Measurements from ENCODE around the gene RAB5B. TPM values are rescaled to one million over a fixed set of nuclear protein-coding genes. Genes with fewer than 3 reads are reported as not detected.
"Not testable (repeated sequence)": the region's sequence is repeated elsewhere in the genome, so short reads cannot be mapped to it uniquely, and the experiment has no call there.

RAB5B gene
- total and polyA plus RNA-seq, 2 donors from 2014 or later, result 72.5 to 112 TPM

DNA sequence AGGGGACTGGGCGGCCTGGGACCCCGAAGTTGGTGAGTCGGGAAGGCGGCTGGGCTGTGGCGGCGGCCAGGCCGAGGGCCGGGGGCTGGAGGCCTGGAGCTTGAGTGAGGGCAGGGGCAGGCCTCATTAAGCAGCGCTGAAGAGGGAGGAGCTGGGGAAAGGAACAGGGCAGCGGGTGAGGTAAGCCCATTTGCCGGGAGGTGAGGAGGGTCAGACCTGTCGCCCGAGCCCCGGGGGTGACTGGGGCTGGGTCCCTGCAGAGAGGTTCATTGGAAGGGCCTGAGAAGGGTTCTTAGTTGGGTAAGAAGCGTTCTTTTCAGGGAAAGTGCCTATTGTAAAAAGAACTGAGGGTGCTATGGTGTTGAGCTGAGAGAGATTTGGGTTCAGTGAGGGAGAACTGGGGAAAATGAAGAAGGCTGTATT is 441 bp downstream of the RAB5B start:
- intact Hi-C loops (cut with DNase I), result no loop called here
- Histone ChIP-seq H3K27ac (ENCODE audit: low read depth in 2 of 2, low read length in 2 of 2) (peak overlapping the region; percentile 88 to 92), H3K4me1 (ENCODE audit: control insufficient read depth in 2 of 3, insufficient read depth in 2 of 3, low read depth in 1 of 3, low read length in 3 of 3) (peaks cover 3 to 10% (median 6%) of the 10 kb centered on the region in 3 donors), H3K27me3 (ENCODE audit: control insufficient read depth, insufficient read depth, low read length) (no peaks in the 10 kb centered on the region), H3K36me3 (ENCODE audit: control insufficient read depth in 2 of 3, insufficient read depth in 3 of 3, low read length in 3 of 3) (peaks cover 0 to 3% (median 2%) of the 10 kb centered on the region in 3 donors), H3K9ac (ENCODE audit: low read length in 3 of 3) (peak overlapping the region; percentile 75 to 94 (median 80)), H3K9me3 (ENCODE audit: control insufficient read depth in 2 of 3, insufficient read depth in 1 of 3, low read length in 3 of 3) (no peaks in the 10 kb centered on the region), H3K4me3 (ENCODE audit: low read length in 3 of 3) (peak overlapping the region; percentile 74 to 94 (median 85))
- no peak for TF ChIP-seq CTCF (IDR thresholded peaks at IDR 0.05; ENCODE audit: borderline replicate concordance, extremely low read depth, insufficient read depth)
- DNase-seq (peak in 3 of 5 donors; percentile 75 to 88 (median 77)), FAIRE-seq (no peak)

DNA sequence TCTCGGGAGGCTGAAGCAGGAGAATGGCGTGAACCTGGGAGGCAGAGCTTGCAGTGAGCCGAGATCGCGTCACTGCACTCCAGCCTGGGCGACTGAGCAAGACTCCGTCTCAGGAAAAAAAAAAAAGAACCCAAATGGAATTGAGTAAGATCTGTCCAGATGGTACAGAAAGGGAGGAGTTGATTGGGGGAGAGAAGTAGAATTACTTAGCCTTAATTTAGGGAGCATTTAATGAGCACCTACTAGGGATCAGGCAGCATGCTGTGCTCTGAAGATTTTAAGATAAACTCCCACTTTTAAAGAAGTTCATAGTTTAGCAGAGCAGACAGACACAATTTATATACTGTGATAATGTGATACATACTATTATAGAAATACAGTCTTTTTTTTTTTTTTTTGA is 4.5 kb downstream of the RAB5B start:
- peaks cover 0 to 7% (median 3%) of the 10 kb centered on the region in 3 donors for H3K4me1 ChIP-seq (ENCODE audit: control insufficient read depth in 2 of 3, insufficient read depth in 2 of 3, low read depth in 1 of 3, low read length in 3 of 3)
- TF ChIP-seq CTCF (IDR thresholded peaks at IDR 0.05; ENCODE audit: borderline replicate concordance, extremely low read depth, insufficient read depth), result no peak
- DNase-seq (no peak), FAIRE-seq (no peak)
- H3K27me3 ChIP-seq (ENCODE audit: control insufficient read depth, insufficient read depth, low read length), result no peaks in the 10 kb centered on the region
- H3K36me3 ChIP-seq (ENCODE audit: control insufficient read depth in 2 of 3, insufficient read depth in 3 of 3, low read length in 3 of 3), result peaks cover 0 to 11% (median 2%) of the 10 kb centered on the region in 3 donors
- H3K27ac ChIP-seq (ENCODE audit: low read depth in 2 of 2, low read length in 2 of 2), result no peak overlapping the region
- H3K9ac ChIP-seq (ENCODE audit: low read length in 3 of 3), result no peak overlapping the region
- H3K4me3 ChIP-seq (ENCODE audit: low read length in 3 of 3), result no peak overlapping the region
- no peaks in the 10 kb centered on the region for H3K9me3 ChIP-seq (ENCODE audit: control insufficient read depth in 2 of 3, insufficient read depth in 1 of 3, low read length in 3 of 3)
- intact Hi-C loops (cut with DNase I), result no loop called here

- Histone ChIP-seq H3K9ac (ENCODE audit: low read length in 3 of 3) (no peak overlapping the region), H3K27ac (ENCODE audit: low read depth in 2 of 2, low read length in 2 of 2) (no peak overlapping the region), H3K27me3 (ENCODE audit: control insufficient read depth, insufficient read depth, low read length) (no peaks in the 10 kb centered on the region), H3K36me3 (ENCODE audit: control insufficient read depth in 2 of 3, insufficient read depth in 3 of 3, low read length in 3 of 3) (peaks cover 0 to 11% (median 2%) of the 10 kb centered on the region in 3 donors), H3K4me1 (ENCODE audit: control insufficient read depth in 2 of 3, insufficient read depth in 2 of 3, low read depth in 1 of 3, low read length in 3 of 3) (peaks cover 0 to 7% (median 3%) of the 10 kb centered on the region in 3 donors), H3K9me3 (ENCODE audit: control insufficient read depth in 2 of 3, insufficient read depth in 1 of 3, low read length in 3 of 3) (no peaks in the 10 kb centered on the region), H3K4me3 (ENCODE audit: low read length in 3 of 3) (no peak overlapping the region)
- intact Hi-C loops (cut with DNase I), result no loop called here
- DNase-seq, result no peak
- FAIRE-seq, result no peak
- no peak for TF ChIP-seq CTCF (IDR thresholded peaks at IDR 0.05; ENCODE audit: borderline replicate concordance, extremely low read depth, insufficient read depth)
These were observed 5.2 kb downstream of the RAB5B start for GRCh38 chr12:55979069-55979468.

DNA sequence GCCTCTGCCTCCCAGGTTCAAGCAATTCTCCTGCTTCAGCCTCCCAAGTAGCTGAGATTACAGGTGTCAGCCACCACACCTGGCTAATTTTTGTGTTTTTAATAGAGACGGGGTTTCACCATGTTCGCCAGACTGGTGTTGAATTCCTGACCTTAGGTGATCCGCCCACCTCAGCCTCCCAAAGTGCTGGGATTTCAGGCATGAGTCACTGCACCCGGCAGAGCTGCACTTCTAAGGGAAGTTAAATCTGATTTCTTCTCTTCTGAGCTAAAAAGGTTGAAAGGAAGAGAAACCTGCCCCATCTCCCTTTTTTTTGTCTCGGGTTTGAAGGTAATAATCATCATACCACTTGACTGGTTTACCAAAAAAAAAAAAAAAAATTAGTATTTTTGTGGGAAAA is 8.0 kb downstream of the RAB5B start:
- intact Hi-C loops (cut with DNase I); DNase-seq; FAIRE-seq; H3K4me1 ChIP-seq (ENCODE audit: control insufficient read depth in 2 of 3, insufficient read depth in 2 of 3, low read depth in 1 of 3, low read length in 3 of 3); H3K9ac ChIP-seq (ENCODE audit: low read length in 3 of 3); H3K4me3 ChIP-seq (ENCODE audit: low read length in 3 of 3); H3K9me3 ChIP-seq (ENCODE audit: control insufficient read depth in 2 of 3, insufficient read depth in 1 of 3, low read length in 3 of 3); H3K27ac ChIP-seq (ENCODE audit: low read depth in 2 of 2, low read length in 2 of 2); H3K27me3 ChIP-seq (ENCODE audit: control insufficient read depth, insufficient read depth, low read length): not testable (repeated sequence)
- peaks cover 0 to 20% (median 2%) of the 10 kb centered on the region in 3 donors for H3K36me3 ChIP-seq (ENCODE audit: control insufficient read depth in 2 of 3, insufficient read depth in 3 of 3, low read length in 3 of 3)

Measured in kidney (tissue), 14 donors.